Adrenal gland (tissue), 12 donors: ENCODE measurements around the gene C5orf15. TPM values are rescaled to one million over a fixed set of nuclear protein-coding genes. Genes with fewer than 3 reads are reported as not detected.

Source experiments
- DNase-seq, 7 donors: peaks; one replicate each; pipeline ENCODE4 v3.0.0-alpha.2; 2019 to 2020
- H3K27ac ChIP-seq, 5 donors: fragments of 200-600 bp; sonication (generic) in 4 of 5; 1 replicate in 3 of 5; 2 replicates in 2 of 5; pipeline versions ENCODE4 v1.5.1 to v1.8.0; 2016 to 2020; ENCODE audit warnings: mild to moderate bottlenecking in 1 of 5
- H3K27me3 ChIP-seq: fragments of 200-600 bp; 2 replicates; pipeline ENCODE4 v1.8.0; 2021
- H3K36me3 ChIP-seq, 2 donors: fragments of 200-600 bp; replicated peaks in 1 of 2; 1 replicate in 1 of 2; 2 replicates in 1 of 2; pipeline versions ENCODE4 v1.5.1 to v1.8.0; 2018 to 2022
- H3K4me1 ChIP-seq, 2 donors: fragments of 200-600 bp; replicated peaks in 1 of 2; 1 replicate in 1 of 2; 2 replicates in 1 of 2; pipeline versions ENCODE4 v1.5.1 to v1.8.0; 2018 to 2021
- H3K4me3 ChIP-seq, 4 donors: fragments of 200-600 bp; sonication (generic) in 3 of 4; one replicate each; pipeline ENCODE4 v1.5.1; 2016 to 2018
- H3K9me3 ChIP-seq, 3 donors: fragments of 200-600 bp; sonication (generic) in 1 of 3; replicated peaks in 1 of 3; 1 replicate in 2 of 3; 2 replicates in 1 of 3; pipeline versions ENCODE4 v1.5.1 to v1.8.0; 2016 to 2021
- POLR2A ChIP-seq, 2 donors: fragments of 450-650 bp; IDR thresholded peaks; one replicate each; pipeline ENCODE4 v1.6.1; 2017; ENCODE audit warnings: antibody characterized with exemption in 2 of 2, mild to moderate bottlenecking in 2 of 2, moderate library complexity in 1 of 2
- WGBS, 4 donors: extraction: QIAGEN DNeasy Blood & Tissue Kit in 2 of 4; methylation state at CpG; one replicate each; pipeline versions ENCODE4 v1.1.5 to v1.1.7; 2013 to 2017; 5-methylcytosine and 5-hydroxymethylcytosine counted together
- intact Hi-C, 2 donors: fragments of 100-400 bp; cut with DNase I; formaldehyde crosslinking; loops; one replicate each; pipeline versions ENCODE4 v1.14.1 to v1.15.0; 2022 to 2023
- polyA plus RNA-seq, 3 donors: library from polyadenylated mRNA; stranded (reverse); fragments of 200-250 nt in 2 of 3; fragments of 350-450 nt in 1 of 3; fragmentation: Illumina TruSeq in 1 of 3; extraction: RNeasy Lipid Tissue Mini Kit (QIAGEN cat#74804) in 1 of 3; gene quantifications; one replicate each; pipeline ENCODE4 v1.2.3, GENCODE V29; 2013 to 2014
- total RNA-seq, 9 donors: library from RNA; depleted of rRNA in 4 of 9; stranded (reverse); fragments of >200 nt in 4 of 9; fragments of 120-200 nt in 1 of 9; fragmentation: NEBNext Ultra II Directional in 1 of 9; extraction: Animal tissue kit (Norgen Biotek cat#: 25700) in 1 of 9; gene quantifications; one replicate each; pipeline versions ENCODE4 v1.1.0 to v1.2.4, GENCODE V29; 2013 to 2023
- TF ChIP-seq, protein P1 (sequence below), 6 experiments: fragments of 450-650 bp in 4 of 6; fragments of 200-600 bp in 2 of 6; sonication (generic) in 1 of 6; IDR thresholded peaks; 1 replicate in 5 of 6; 2 replicates in 1 of 6; pipeline versions ENCODE4 v1.5.1 to v1.8.0; 2016 to 2021; ENCODE audit warnings: antibody characterized with exemption in 6 of 6, mild to moderate bottlenecking in 2 of 6, moderate library complexity in 1 of 6
- donor health status: healthy with polysubstance abuse.
- donor health status: Bipolar disorder and iron deficiency.
- donor health status: DM: yes; HTN: yes; CAD: no.
- donor health status: DM: no; HTN: no; CAD: no.
- donor health status: DM: no; HTN: no; CAD: no.
- donor health status: DM: yes; HTN: yes; CAD: no.

The C5orf15 gene
- total and polyA plus RNA-seq, 12 donors: 16.7 to 90.1 (median 53.7) TPM

DNA sequence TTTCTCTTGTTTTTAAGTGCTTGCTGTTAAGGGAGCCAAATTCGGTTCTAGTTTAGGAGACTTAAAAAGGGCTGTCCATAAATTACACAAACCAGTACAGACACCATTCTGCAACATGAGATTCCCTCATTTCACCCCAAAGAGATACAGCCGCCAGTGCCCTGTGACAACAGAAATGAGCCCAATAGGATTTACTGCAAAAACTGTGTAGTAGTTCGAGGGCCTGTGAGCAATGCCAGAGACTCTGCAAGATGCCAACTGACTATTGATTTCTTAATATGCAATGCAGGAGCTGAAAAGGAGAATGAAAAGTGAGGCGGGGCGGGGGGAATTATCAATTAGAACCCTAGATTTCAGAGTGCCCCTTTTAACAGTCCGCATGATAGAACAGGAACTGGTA is 5.7 kb upstream of the C5orf15 start:
- Histone ChIP-seq H3K4me3 (no peak overlapping the region), H3K27ac (no peak overlapping the region), H3K36me3 (peaks cover 0 to 64% of the 10 kb centered on the region in 2 donors), H3K4me1 (peaks cover 5 to 11% of the 10 kb centered on the region in 2 donors), H3K9me3 (no peaks in the 10 kb centered on the region), H3K27me3 (no peaks in the 10 kb centered on the region)
- TF ChIP-seq, protein P1, sequence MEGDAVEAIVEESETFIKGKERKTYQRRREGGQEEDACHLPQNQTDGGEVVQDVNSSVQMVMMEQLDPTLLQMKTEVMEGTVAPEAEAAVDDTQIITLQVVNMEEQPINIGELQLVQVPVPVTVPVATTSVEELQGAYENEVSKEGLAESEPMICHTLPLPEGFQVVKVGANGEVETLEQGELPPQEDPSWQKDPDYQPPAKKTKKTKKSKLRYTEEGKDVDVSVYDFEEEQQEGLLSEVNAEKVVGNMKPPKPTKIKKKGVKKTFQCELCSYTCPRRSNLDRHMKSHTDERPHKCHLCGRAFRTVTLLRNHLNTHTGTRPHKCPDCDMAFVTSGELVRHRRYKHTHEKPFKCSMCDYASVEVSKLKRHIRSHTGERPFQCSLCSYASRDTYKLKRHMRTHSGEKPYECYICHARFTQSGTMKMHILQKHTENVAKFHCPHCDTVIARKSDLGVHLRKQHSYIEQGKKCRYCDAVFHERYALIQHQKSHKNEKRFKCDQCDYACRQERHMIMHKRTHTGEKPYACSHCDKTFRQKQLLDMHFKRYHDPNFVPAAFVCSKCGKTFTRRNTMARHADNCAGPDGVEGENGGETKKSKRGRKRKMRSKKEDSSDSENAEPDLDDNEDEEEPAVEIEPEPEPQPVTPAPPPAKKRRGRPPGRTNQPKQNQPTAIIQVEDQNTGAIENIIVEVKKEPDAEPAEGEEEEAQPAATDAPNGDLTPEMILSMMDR (IDR thresholded peaks at IDR 0.05): no peak
- no peak for TF ChIP-seq POLR2A (IDR thresholded peaks at IDR 0.05)
- intact Hi-C loops: no loop called here
- 84 to 91% (median 90%) methylated on average over 6 of the region's 6 CpGs for WGBS, 4 donors
- DNase-seq: peak in 2 of 7 donors; percentile 2 to 37

DNA sequence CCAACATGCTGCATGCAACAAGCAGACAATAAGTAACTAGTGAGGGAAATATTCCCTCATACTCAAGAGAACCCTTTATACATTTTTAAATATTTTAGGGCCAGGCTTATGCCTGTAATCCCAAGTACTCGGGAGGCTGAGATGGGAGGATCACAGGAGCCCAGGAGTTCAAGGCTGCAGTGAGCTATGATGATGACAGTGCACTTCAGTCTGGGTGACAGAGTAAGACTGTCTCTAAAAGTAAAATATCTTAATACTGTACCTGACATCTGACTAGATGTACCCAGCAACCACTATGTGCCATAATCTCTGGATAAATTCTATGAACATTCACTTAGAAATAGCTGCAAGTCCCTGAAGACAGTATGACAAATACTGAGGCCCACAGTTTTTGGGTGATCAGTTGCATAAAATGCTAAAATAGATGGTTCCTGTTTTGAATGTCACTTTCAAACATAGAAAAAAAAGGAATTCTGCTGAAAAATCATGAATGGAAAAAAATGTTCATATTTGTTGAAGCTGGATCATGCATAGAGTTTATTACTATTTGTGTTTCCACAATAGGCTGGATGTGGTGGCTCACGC is 2.0 kb upstream of the C5orf15 start:
- peak overlapping the region in 3 of 5 donors; percentile 13 to 93 (median 21) for H3K27ac ChIP-seq
- DNase-seq: peak in 1 of 7 donors; percentile 28

DNA sequence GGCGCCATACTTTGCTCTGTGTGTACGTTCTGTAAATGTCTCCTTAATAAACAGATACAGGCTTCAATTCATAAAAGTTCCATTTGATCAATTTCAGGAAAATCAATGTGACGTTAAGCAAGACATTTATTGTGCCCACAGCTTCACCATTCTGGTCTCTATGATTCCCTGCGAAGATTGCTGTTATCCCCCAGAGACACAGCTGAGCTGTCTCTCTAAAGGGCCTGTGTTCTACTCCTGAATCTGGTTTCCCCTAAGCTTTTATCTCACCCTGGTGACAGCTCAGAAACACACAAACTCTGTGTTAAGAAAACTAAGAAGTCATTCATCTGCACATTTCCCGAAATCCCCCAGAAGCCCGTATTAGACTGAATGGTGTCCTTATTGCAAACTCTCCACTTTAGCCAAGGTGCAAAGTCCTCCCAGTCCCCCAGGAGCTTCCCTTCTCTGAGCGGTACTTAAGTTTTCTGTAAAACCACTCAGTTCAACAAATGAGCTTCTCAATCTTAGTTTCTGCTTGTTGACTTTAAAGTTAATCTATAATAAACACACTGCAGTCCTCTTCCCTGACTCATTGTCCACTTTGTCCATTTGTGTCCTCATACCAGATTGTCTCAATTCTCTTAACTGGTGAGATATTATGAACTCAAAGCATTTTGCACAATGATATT is 1.4 kb upstream of the C5orf15 start:
- no peak overlapping the region for H3K4me3 ChIP-seq
- H3K36me3 ChIP-seq: peaks cover 0 to 38% of the 10 kb centered on the region in 2 donors
- no peaks in the 10 kb centered on the region for H3K9me3 ChIP-seq
- intact Hi-C loops: no loop called here
- no peaks in the 10 kb centered on the region for H3K27me3 ChIP-seq
- peak in 1 of 7 donors; percentile 46 for DNase-seq
- peak overlapping the region in 2 of 5 donors; percentile 37 to 93 for H3K27ac ChIP-seq
- no peak for TF ChIP-seq POLR2A (IDR thresholded peaks at IDR 0.05)
- TF ChIP-seq, protein P1 (IDR thresholded peaks at IDR 0.05): no peak
- 81 to 91% (median 87%) methylated on average over 7 of the region's 7 CpGs for WGBS, 4 donors
- peaks cover 14 to 20% of the 10 kb centered on the region in 2 donors for H3K4me1 ChIP-seq

More for the DNA sequence above, 2.0 kb upstream of the C5orf15 start:
- peaks cover 0 to 44% of the 10 kb centered on the region in 2 donors for H3K36me3 ChIP-seq
- H3K4me3 ChIP-seq: no peak overlapping the region
- H3K9me3 ChIP-seq: no peaks in the 10 kb centered on the region
- 69 to 80% (median 72%) methylated on average over 2 of the region's 2 CpGs for WGBS, 4 donors
- intact Hi-C loops: no loop called here
- H3K27me3 ChIP-seq: no peaks in the 10 kb centered on the region
- peaks cover 14 to 20% of the 10 kb centered on the region in 2 donors for H3K4me1 ChIP-seq
- no peak for TF ChIP-seq POLR2A (IDR thresholded peaks at IDR 0.05)
- TF ChIP-seq, protein P1 (IDR thresholded peaks at IDR 0.05): no peak

DNA sequence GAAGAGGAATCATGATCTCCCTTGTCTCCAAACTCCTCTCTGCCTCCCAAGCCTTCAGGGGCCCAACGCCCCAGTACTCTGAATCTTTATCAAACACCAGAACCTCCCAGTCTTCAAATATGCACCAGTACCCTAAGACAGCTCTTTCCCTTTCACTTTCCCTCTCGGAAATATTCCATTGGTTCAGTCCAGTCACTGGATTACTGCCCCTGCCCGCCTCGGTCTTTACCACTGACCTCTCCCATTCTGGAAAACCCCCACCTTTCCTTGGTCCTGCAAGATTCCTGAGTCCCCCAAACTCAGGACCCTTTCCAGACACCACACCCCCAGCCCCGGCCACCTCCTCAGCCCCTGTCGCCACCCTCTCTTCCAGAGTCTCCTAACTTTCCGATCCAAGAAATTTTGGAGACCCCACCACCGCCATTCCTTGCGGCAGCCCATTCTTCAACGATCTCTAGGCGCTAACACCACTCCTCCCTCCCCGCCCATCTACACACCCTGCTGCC is 674 bp downstream of the C5orf15 start:
- TF ChIP-seq POLR2A (IDR thresholded peaks at IDR 0.05): no peak
- TF ChIP-seq, protein P1 (IDR thresholded peaks at IDR 0.05): no peak
- no peaks in the 10 kb centered on the region for H3K27me3 ChIP-seq
- H3K27ac ChIP-seq: peak overlapping the region; percentile 67 to 95 (median 80)
- DNase-seq: peak in 3 of 7 donors; percentile 36 to 43 (median 43)
- intact Hi-C loops: no loop called here
- no peaks in the 10 kb centered on the region for H3K9me3 ChIP-seq
- peaks cover 0 to 17% of the 10 kb centered on the region in 2 donors for H3K36me3 ChIP-seq
- peak overlapping the region; percentile 59 to 97 (median 68) for H3K4me3 ChIP-seq
- 1 to 3% (median 2%) methylated on average over 12 of the region's 12 CpGs for WGBS, 4 donors
- H3K4me1 ChIP-seq: peaks cover 14 to 27% of the 10 kb centered on the region in 2 donors
